H1 (cell line): ENCODE measurements around the gene EEIG2. TPM values are rescaled to one million over a fixed set of nuclear protein-coding genes. Genes with fewer than 3 reads are reported as not detected.

Source experiments
- CTCF ChIA-PET: fragments of 300-600 bp; sonication (Branson Sonifier 250); formaldehyde crosslinking; loops from one replicate; lab custom pipeline; 2021; ENCODE audit not compliant: partially characterized antibody; lab: Charles Lee
- POLR2A ChIA-PET: fragments of 300-600 bp; sonication (Branson Sonifier 250); formaldehyde crosslinking; loops from one replicate; lab custom pipeline; 2021; ENCODE audit warnings: inconsistent platforms; ENCODE audit not compliant: partially characterized antibody; lab: Charles Lee
- DNase-seq, 2 experiments: peaks; one replicate each; pipeline versions ENCODE4 v3.0.0 to v3.0.0-alpha.2; 2010 to 2022; ENCODE audit warnings: low spot score in 2 of 2, low read depth in 1 of 2, mixed read lengths in 1 of 2
- FAIRE-seq: peaks from 2 replicates; lab custom pipeline; 2011; peaks lifted over from hg19 to GRCh38; lab: Jason Lieb, UNC
- H2AFZ ChIP-seq: 2 replicates; pipeline ENCODE4 v1.8.1; 2012; ENCODE audit warnings: low read length, inconsistent platforms
- H2AK5ac ChIP-seq: 2 replicates; pipeline ENCODE4 v1.6.1; 2013; ENCODE audit warnings: low read depth, low read length
- H2BK120ac ChIP-seq: replicated peaks from 2 replicates; pipeline ENCODE3; 2013; ENCODE audit warnings: low read depth, low read length, inconsistent platforms
- H2BK12ac ChIP-seq: 2 replicates; pipeline ENCODE4 v1.6.1; 2013; ENCODE audit warnings: low read depth, low read length
- H2BK15ac ChIP-seq: 2 replicates; pipeline ENCODE4 v1.6.1; 2013; ENCODE audit warnings: low read length
- H2BK20ac ChIP-seq: 2 replicates; pipeline ENCODE4 v1.6.1; 2013; ENCODE audit warnings: low read length
- H2BK5ac ChIP-seq: 2 replicates; pipeline ENCODE4 v1.6.1; 2013; ENCODE audit warnings: low read depth, low read length
- H3K14ac ChIP-seq: 2 replicates; pipeline ENCODE4 v1.6.1; 2013; ENCODE audit warnings: inconsistent platforms; ENCODE audit not compliant: insufficient read length
- H3K18ac ChIP-seq: 2 replicates; pipeline ENCODE4 v1.6.1; 2013; ENCODE audit warnings: low read length; ENCODE audit errors: extremely low read depth
- H3K23ac ChIP-seq: 2 replicates; pipeline ENCODE4 v1.6.1; 2013; ENCODE audit warnings: inconsistent platforms; ENCODE audit not compliant: insufficient read length
- H3K23me2 ChIP-seq: 2 replicates; pipeline ENCODE4 v1.6.1; 2013; ENCODE audit warnings: low read depth, low read length
- H3K27ac ChIP-seq: 2 replicates; pipeline ENCODE4 v1.6.1; 2011; ENCODE audit warnings: low read depth, low read length, inconsistent platforms
- H3K27me3 ChIP-seq, 4 experiments: replicated peaks in 1 of 4; 1 replicate in 1 of 4; 2 replicates in 3 of 4; pipeline versions ENCODE4 v1.6.1 to v1.8.1; 2011 to 2013; ENCODE audit warnings: low read length in 3 of 4, mild to moderate bottlenecking in 3 of 4, inconsistent platforms in 2 of 4, mixed read lengths in 2 of 4, moderate library complexity in 1 of 4; ENCODE audit not compliant: control insufficient read depth in 3 of 4, insufficient read depth in 3 of 4; ENCODE audit errors: extremely low read depth in 1 of 4
- H3K36me3 ChIP-seq, 4 experiments: 2 replicates each; pipeline versions ENCODE4 v1.6.1 to v1.8.1; 2011 to 2013; ENCODE audit warnings: mild to moderate bottlenecking in 4 of 4, low read length in 3 of 4, moderate library complexity in 2 of 4, control low read depth in 1 of 4, inconsistent platforms in 1 of 4; ENCODE audit not compliant: insufficient read depth in 4 of 4, control insufficient read depth in 2 of 4
- H3K4ac ChIP-seq: replicated peaks from 2 replicates; pipeline ENCODE3; 2013; ENCODE audit warnings: low read length, low read depth, mixed read lengths, inconsistent platforms; ENCODE audit not compliant: insufficient read length
- H3K4me1 ChIP-seq, 4 experiments: replicated peaks in 1 of 4; 1 replicate in 1 of 4; 2 replicates in 3 of 4; pipeline versions ENCODE4 v1.6.1 to v1.8.1; 2011 to 2013; ENCODE audit warnings: low read length in 3 of 4, inconsistent platforms in 2 of 4, mixed read lengths in 1 of 4; ENCODE audit not compliant: insufficient read depth in 4 of 4, control insufficient read depth in 3 of 4
- H3K4me2 ChIP-seq, 2 experiments: 2 replicates each; pipeline versions ENCODE4 v1.6.1 to v1.8.1; 2011 to 2013; ENCODE audit warnings: low read depth in 2 of 2, low read length in 2 of 2, control low read depth in 1 of 2, inconsistent platforms in 1 of 2, mild to moderate bottlenecking in 1 of 2; ENCODE audit not compliant: insufficient read depth in 1 of 2
- H3K4me3 ChIP-seq, 4 experiments: fragments of 200-600, 300-600 bp in 1 of 4; sonication (generic), shearing (Covaris generic), sonication (Bioruptor Twin) in 1 of 4; 2 replicates each; pipeline versions ENCODE4 v1.5.1 to v1.8.1; 2011 to 2016; ENCODE audit warnings: low read length in 4 of 4, low read depth in 3 of 4, control low read depth in 2 of 4, inconsistent platforms in 2 of 4, mild to moderate bottlenecking in 2 of 4, mixed read lengths in 1 of 4, moderate library complexity in 1 of 4; ENCODE audit not compliant: insufficient read depth in 2 of 4; ENCODE audit errors: extremely low read depth in 1 of 4
- H3K56ac ChIP-seq: replicated peaks from 2 replicates; pipeline ENCODE3; 2013; ENCODE audit warnings: low read depth, mild to moderate bottlenecking, mixed read lengths, low read length, inconsistent platforms; ENCODE audit not compliant: insufficient read length
- H3K79me1 ChIP-seq: 2 replicates; pipeline ENCODE4 v1.6.1; 2013; ENCODE audit warnings: low read depth, low read length, control low read depth
- H3K79me2 ChIP-seq, 2 experiments: 2 replicates each; pipeline versions ENCODE4 v1.6.1 to v1.8.1; 2012 to 2013; ENCODE audit warnings: low read length in 2 of 2, mild to moderate bottlenecking in 2 of 2, inconsistent platforms in 1 of 2; ENCODE audit not compliant: insufficient read depth in 2 of 2, control insufficient read depth in 1 of 2
- H3K9ac ChIP-seq, 4 experiments: replicated peaks in 1 of 4; 1 replicate in 1 of 4; 2 replicates in 3 of 4; pipeline versions ENCODE4 v1.6.1 to v1.8.1; 2011 to 2013; ENCODE audit warnings: low read depth in 3 of 4, low read length in 3 of 4, control low read depth in 2 of 4, mild to moderate bottlenecking in 2 of 4, moderate library complexity in 2 of 4, inconsistent platforms in 1 of 4; ENCODE audit errors: extremely low read depth in 1 of 4
- H3K9me3 ChIP-seq, 2 experiments: 2 replicates each; pipeline versions ENCODE4 v1.6.1 to v1.8.1; 2012 to 2013; ENCODE audit warnings: mild to moderate bottlenecking in 2 of 2, moderate library complexity in 2 of 2, control low read depth in 1 of 2, inconsistent platforms in 1 of 2, low read depth in 1 of 2, low read length in 1 of 2, mixed read lengths in 1 of 2; ENCODE audit not compliant: insufficient read depth in 2 of 2
- H4K20me1 ChIP-seq, 2 experiments: replicated peaks in 1 of 2; 2 replicates each; pipeline versions ENCODE3 to v1.8.1; 2011 to 2013; ENCODE audit warnings: inconsistent platforms in 2 of 2, low read length in 2 of 2, mild to moderate bottlenecking in 1 of 2; ENCODE audit not compliant: insufficient read depth in 2 of 2, control insufficient read depth in 1 of 2
- H4K5ac ChIP-seq: 2 replicates; pipeline ENCODE4 v1.6.1; 2013; ENCODE audit warnings: low read length, low read depth, mixed read lengths, inconsistent platforms; ENCODE audit not compliant: insufficient read length
- H4K8ac ChIP-seq: 2 replicates; pipeline ENCODE4 v1.8.0; 2013; ENCODE audit warnings: mild to moderate bottlenecking, moderate library complexity, low read length, inconsistent platforms; ENCODE audit not compliant: insufficient read depth; ENCODE audit errors: extremely low read depth
- H4K91ac ChIP-seq: replicated peaks from 2 replicates; pipeline ENCODE3; 2013; ENCODE audit warnings: low read length, mixed read lengths, inconsistent platforms; ENCODE audit not compliant: insufficient read length
- ASH2L ChIP-seq: fragments of 200-600, 300-600 bp; sonication (generic); IDR thresholded peaks from one replicate; pipeline ENCODE4 v1.7.1; 2017; ENCODE audit warnings: low read length
- WGBS, 2 experiments: shearing (Covaris generic) in 1 of 2; methylation state at CpG; one replicate each; pipeline versions ENCODE4 v1.1.6 to v1.1.7; 2013 to 2015; ENCODE audit warnings: low lambda C conversion rate in 2 of 2, mixed read lengths in 2 of 2, inconsistent platforms in 1 of 2, low coverage in 1 of 2, missing lambda C conversion rate in 1 of 2; ENCODE audit not compliant: insufficient replicate concordance in 2 of 2, insufficient coverage in 1 of 2, insufficient read length in 1 of 2; ENCODE audit errors: extremely low coverage in 1 of 2, missing lambda C conversion rate in 1 of 2; 5-methylcytosine and 5-hydroxymethylcytosine counted together
- polyA plus RNA-seq, 7 experiments: library from polyadenylated mRNA; depleted of rRNA in 3 of 7; stranded (reverse) in 5 of 7; unstranded in 2 of 7; fragments of >200 nt in 5 of 7; fragments of 200-250 nt in 2 of 7; gene quantifications; 1 replicate in 5 of 7; 2 replicates in 1 of 7; 4 replicates in 1 of 7; pipeline versions ENCODE4 v1.2.1 to v1.2.3, GENCODE V29; 2011 to 2013; ENCODE audit warnings: missing spikeins in 2 of 7, mixed read lengths in 2 of 7
- total RNA-seq: library from RNA; stranded (reverse); fragmentation: NEBNext Ultra II Directional; extraction: Animal tissue kit (Norgen Biotek cat#: 25700); gene quantifications from 2 replicates; pipeline ENCODE4 v1.2.1, GENCODE V29; 2021
- TF ChIP-seq, protein P1 (sequence below): IDR thresholded peaks from 2 replicates; pipeline ENCODE4 v1.6.1; 2012; ENCODE audit warnings: low read length, inconsistent platforms

Gene EEIG2
- total and polyA plus RNA-seq, 2 of the 8 experiments (the other 6 are each of a cell fraction or from before 2014, with no cell fraction given): 6.1 to 20.1 TPM

DNA sequence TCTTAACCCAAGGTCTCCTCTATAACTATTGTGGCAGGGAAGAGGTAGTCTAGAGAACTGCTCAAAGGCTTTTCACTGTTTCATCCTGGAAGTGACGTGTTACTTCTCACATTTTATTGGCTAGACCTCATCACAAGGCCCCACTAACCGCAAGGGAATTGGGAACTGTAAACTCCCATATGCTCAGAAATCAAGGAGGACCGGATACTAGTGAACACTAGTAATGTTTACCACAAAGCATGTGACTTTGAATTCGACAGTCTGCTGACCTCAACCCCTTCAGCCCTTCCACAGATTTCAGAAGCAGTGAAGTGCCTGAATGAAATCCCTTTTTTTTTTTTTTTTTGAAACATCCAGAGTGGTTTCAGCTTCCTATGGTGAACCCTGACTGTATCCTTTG, 3.4 kb upstream of the EEIG2 start:
- H2BK5ac ChIP-seq: no peak overlapping the region
- no peak overlapping the region for H2BK12ac ChIP-seq
- no peak overlapping the region for H3K4me2 ChIP-seq
- H2BK20ac ChIP-seq: no peak overlapping the region
- no peak overlapping the region for H3K9ac ChIP-seq
- no peaks in the 10 kb centered on the region for H3K9me3 ChIP-seq
- FAIRE-seq (no peak), DNase-seq (no peak)
- no peak overlapping the region for H4K91ac ChIP-seq
- no peak overlapping the region for H4K8ac ChIP-seq
- H3K27me3 ChIP-seq: no peaks in the 10 kb centered on the region
- H3K36me3 ChIP-seq: no peaks in the 10 kb centered on the region
- no peak overlapping the region for H2AK5ac ChIP-seq
- H3K4me1 ChIP-seq: peaks cover 0 to 11% (median 3%) of the 10 kb centered on the region in 4 experiments; a peak in 5 of 7 replicates
- H3K4ac ChIP-seq: no peak overlapping the region
- no peak overlapping the region for H3K4me3 ChIP-seq
- no peak for TF ChIP-seq ASH2L
- TF ChIP-seq, protein P1, sequence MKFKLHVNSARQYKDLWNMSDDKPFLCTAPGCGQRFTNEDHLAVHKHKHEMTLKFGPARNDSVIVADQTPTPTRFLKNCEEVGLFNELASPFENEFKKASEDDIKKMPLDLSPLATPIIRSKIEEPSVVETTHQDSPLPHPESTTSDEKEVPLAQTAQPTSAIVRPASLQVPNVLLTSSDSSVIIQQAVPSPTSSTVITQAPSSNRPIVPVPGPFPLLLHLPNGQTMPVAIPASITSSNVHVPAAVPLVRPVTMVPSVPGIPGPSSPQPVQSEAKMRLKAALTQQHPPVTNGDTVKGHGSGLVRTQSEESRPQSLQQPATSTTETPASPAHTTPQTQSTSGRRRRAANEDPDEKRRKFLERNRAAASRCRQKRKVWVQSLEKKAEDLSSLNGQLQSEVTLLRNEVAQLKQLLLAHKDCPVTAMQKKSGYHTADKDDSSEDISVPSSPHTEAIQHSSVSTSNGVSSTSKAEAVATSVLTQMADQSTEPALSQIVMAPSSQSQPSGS: no peak
- no peak overlapping the region; the same call in 1 of the 2 replicates for H2BK15ac ChIP-seq
- H3K27ac ChIP-seq: no peak overlapping the region
- ChIA-PET CTCF (interaction anchor here (0.7 kb wide), 1 partner anchor 238 kb away, joined by 3 read pairs; no protein-coding TSS in a partner anchor), POLR2A (no interaction called here)
- no peaks in the 10 kb centered on the region for H3K79me1 ChIP-seq
- H2BK120ac ChIP-seq: no peak overlapping the region
- H3K79me2 ChIP-seq: no peaks in the 10 kb centered on the region
- 82% methylated on average over 4 of the region's 4 CpGs; no CpG with 5 or more reads in 1 of the 2 experiments for WGBS, 2 experiments
- no peak overlapping the region for H4K5ac ChIP-seq
- H2AFZ ChIP-seq: 0 out of 2 replicates have a peak overlapping the region, but pooled peaks have one; percentile 29
- no peak overlapping the region for H3K18ac ChIP-seq
- peaks cover 7% of the 10 kb centered on the region; the same call in 1 of the 2 replicates for H3K23me2 ChIP-seq
- H4K20me1 ChIP-seq: no peaks in the 10 kb centered on the region
- H3K23ac ChIP-seq: no peak overlapping the region
- no peak overlapping the region for H3K56ac ChIP-seq
- H3K14ac ChIP-seq: no peak overlapping the region
